Endodermal cell (in vitro differentiated cells): Measurements from ENCODE around the gene TREML2. TPM values are rescaled to one million over a fixed set of nuclear protein-coding genes. Genes with fewer than 3 reads are reported as not detected.

Source experiments
- DNase-seq: peaks from one replicate; pipeline ENCODE4 v3.0.0-alpha.2; 2017
- H3K27ac ChIP-seq: 2 replicates; pipeline ENCODE4 v1.5.1; 2013; ENCODE audit warnings: mild to moderate bottlenecking, low read depth, low read length, moderate library complexity
- H3K27me3 ChIP-seq: 2 replicates; pipeline ENCODE4 v1.6.1; 2013; ENCODE audit warnings: mild to moderate bottlenecking, low read length, moderate library complexity; ENCODE audit not compliant: insufficient read depth, control insufficient read depth, poor library complexity, severe bottlenecking
- H3K36me3 ChIP-seq: 2 replicates; pipeline ENCODE4 v1.7.0; 2013; ENCODE audit warnings: mild to moderate bottlenecking, low read length, moderate library complexity; ENCODE audit not compliant: control insufficient read depth, insufficient read depth
- H3K4me1 ChIP-seq: one replicate; pipeline ENCODE4 v1.7.0; 2013; ENCODE audit warnings: low read length; ENCODE audit not compliant: control insufficient read depth, insufficient read depth
- H3K4me3 ChIP-seq: 2 replicates; pipeline ENCODE4 v1.5.1; 2013; ENCODE audit warnings: mild to moderate bottlenecking, low read length, moderate library complexity
- H3K9ac ChIP-seq: 2 replicates; pipeline ENCODE4 v1.6.1; 2013; ENCODE audit warnings: mild to moderate bottlenecking, low read length, moderate library complexity; ENCODE audit not compliant: poor library complexity, severe bottlenecking; ENCODE audit errors: extremely low read depth
- H3K9me3 ChIP-seq: 2 replicates; pipeline ENCODE4 v1.6.1; 2013; ENCODE audit warnings: mild to moderate bottlenecking, low read length, moderate library complexity; ENCODE audit not compliant: control insufficient read depth
- H3K27ac Mint-ChIP-seq: 2 replicates; pipeline ENCODE4 v1.8.0; 2020; ENCODE audit warnings: mixed read lengths
- H3K27me3 Mint-ChIP-seq: 2 replicates; pipeline ENCODE4 v1.8.0; 2021; ENCODE audit warnings: mild to moderate bottlenecking, mixed read lengths; ENCODE audit not compliant: insufficient read depth
- H3K36me3 Mint-ChIP-seq: 2 replicates; pipeline ENCODE4 v1.8.0; 2020; ENCODE audit warnings: low read depth, mixed read lengths
- H3K4me1 Mint-ChIP-seq: 2 replicates; pipeline ENCODE4 v1.8.0; 2020; ENCODE audit warnings: mixed read lengths
- H3K4me3 Mint-ChIP-seq: 2 replicates; pipeline ENCODE4 v1.8.0; 2020; ENCODE audit warnings: mild to moderate bottlenecking, moderate library complexity, mixed read lengths
- H3K9me3 Mint-ChIP-seq: 2 replicates; pipeline ENCODE4 v1.8.0; 2020; ENCODE audit warnings: mild to moderate bottlenecking, mixed read lengths
- CTCF ChIP-seq: fragments of 200-600 bp; sonication (generic); conservative IDR thresholded peaks from 2 replicates; pipeline ENCODE4 v1.5.0; 2021; ENCODE audit warnings: antibody characterized with exemption, mild to moderate bottlenecking
- WGBS, 2 experiments: methylation state at CpG; one replicate each; pipeline versions ENCODE4 v1.1.5 to v1.1.7; 2013; ENCODE audit warnings: missing lambda C conversion rate in 2 of 2, mixed read lengths in 1 of 2; ENCODE audit not compliant: insufficient coverage in 1 of 2, insufficient read length in 1 of 2; 5-methylcytosine and 5-hydroxymethylcytosine counted together
- total RNA-seq, 2 donors: library from RNA; stranded (reverse); fragmentation: NEBNext Ultra II Directional in 1 of 2; extraction: Animal tissue kit (Norgen Biotek cat#: 25700) in 1 of 2; gene quantifications; 2 replicates in 1 of 2; 3 replicates in 1 of 2; pipeline ENCODE4 v1.2.1, GENCODE V29; 2021

The TREML2 gene
- total RNA-seq, 2 donors from 2014 or later = not detected

GRCh38 chr6:41209547-41210320, 8.8 kb upstream of the TREML2 start:
- H3K36me3 Mint-ChIP-seq = no peaks in the 10 kb centered on the region
- no peak overlapping the region for H3K27ac Mint-ChIP-seq
- Histone ChIP-seq H3K27me3 (peaks cover 7% of the 10 kb centered on the region), H3K36me3 (no peaks in the 10 kb centered on the region), H3K4me3 (no peak overlapping the region), H3K27ac (no peak overlapping the region), H3K9ac (no peak overlapping the region), H3K4me1 (no peaks in the 10 kb centered on the region), H3K9me3 (peaks cover 8% of the 10 kb centered on the region)
- no peak for TF ChIP-seq CTCF
- DNase-seq = no peak
- H3K9me3 Mint-ChIP-seq = peaks cover 7% of the 10 kb centered on the region
- 93% methylated on average over 5 of the region's 5 CpGs for WGBS, 2 experiments
- H3K27me3 Mint-ChIP-seq = peaks cover 14% of the 10 kb centered on the region
- H3K4me3 Mint-ChIP-seq = no peak overlapping the region
- H3K4me1 Mint-ChIP-seq = no peaks in the 10 kb centered on the region

- WGBS, 2 experiments = 84 to 89% methylated on average over 7 of the region's 7 CpGs
- Histone ChIP-seq H3K27ac (no peak overlapping the region), H3K27me3 (peaks cover 7% of the 10 kb centered on the region), H3K9ac (no peak overlapping the region), H3K9me3 (no peaks in the 10 kb centered on the region), H3K4me1 (no peaks in the 10 kb centered on the region), H3K4me3 (no peak overlapping the region), H3K36me3 (no peaks in the 10 kb centered on the region)
- Mint-ChIP-seq H3K9me3 (no peaks in the 10 kb centered on the region), H3K36me3 (no peaks in the 10 kb centered on the region), H3K27ac (no peak overlapping the region), H3K4me3 (no peak overlapping the region), H3K27me3 (peaks cover 7% of the 10 kb centered on the region), H3K4me1 (no peaks in the 10 kb centered on the region)
- DNase-seq = no peak
- TF ChIP-seq CTCF = no peak
Measured at GRCh38 chr6:41208439-41209106, 7.6 kb upstream of the TREML2 start.

GRCh38 chr6:41204156-41204555, 3.2 kb upstream of the TREML2 start:
- H3K36me3 ChIP-seq = no peaks in the 10 kb centered on the region
- H3K4me1 Mint-ChIP-seq = peaks cover 8% of the 10 kb centered on the region
- no peak overlapping the region for H3K27ac ChIP-seq
- H3K9ac ChIP-seq = no peak overlapping the region
- peaks cover 3% of the 10 kb centered on the region for H3K27me3 Mint-ChIP-seq
- no peak overlapping the region for H3K4me3 ChIP-seq
- DNase-seq = no peak
- TF ChIP-seq CTCF = no peak
- H3K9me3 ChIP-seq = no peaks in the 10 kb centered on the region
- no peaks in the 10 kb centered on the region for H3K27me3 ChIP-seq
- H3K4me1 ChIP-seq = no peaks in the 10 kb centered on the region
- no peaks in the 10 kb centered on the region for H3K36me3 Mint-ChIP-seq
- 94 to 100% methylated on average over 1 of the region's 1 CpG for WGBS, 2 experiments
- H3K27ac Mint-ChIP-seq = no peak overlapping the region
- no peaks in the 10 kb centered on the region for H3K9me3 Mint-ChIP-seq
- H3K4me3 Mint-ChIP-seq = no peak overlapping the region
